A549 (cell line): ENCODE results near the gene POLE3. TPM values are rescaled to one million over a fixed set of nuclear protein-coding genes. Genes with fewer than 3 reads are reported as not detected.
"Not testable (repeated sequence)": the region's sequence is repeated elsewhere in the genome, so short reads cannot be mapped to it uniquely, and the experiment has no call there.

Source experiments
- ATAC-seq, 2 experiments: fragments of 200-7000 bp in 1 of 2; fragments of >200 bp in 1 of 2; cut with Nextera tagmentation in 1 of 2; cut with Tn5 transposase in 1 of 2; 3 replicates each; pipeline versions ENCODE4 v1.8.0 to v1.9.1; 2018 to 2020; ENCODE audit warnings: mild to moderate bottlenecking in 1 of 2, moderate library complexity in 1 of 2
- CTCF ChIA-PET: fragments of 300-600 bp; sonication (Branson Sonifier 250); formaldehyde crosslinking; extraction: SDS; loops from one replicate; lab custom pipeline; 2021; ENCODE audit warnings: antibody characterized with exemption, inconsistent platforms; lab: Yijun Ruan, JAX
- POLR2A ChIA-PET: fragments of 350-600 bp; formaldehyde crosslinking; extraction: SDS; loops from one replicate; lab custom pipeline; 2021; ENCODE audit warnings: antibody characterized with exemption, inconsistent platforms; lab: Yijun Ruan, JAX
- DNase-seq, 2 experiments: peaks; one replicate each; pipeline versions ENCODE4 v3.0.0 to v3.0.0-alpha.2; 2011 to 2016; ENCODE audit warnings: low read depth in 1 of 2, low spot score in 1 of 2
- FAIRE-seq: peaks from 2 replicates; lab custom pipeline; 2011; peaks lifted over from hg19 to GRCh38; lab: Jason Lieb, UNC
- H3K27ac ChIP-seq, 2 experiments: fragments of >200 bp; sonication (Bioruptor Twin); formaldehyde crosslinking; 3 replicates each; pipeline ENCODE4 v1.5.1; 2016 to 2017
- H3K4me1 ChIP-seq: fragments of >200 bp; sonication (Bioruptor Twin); formaldehyde crosslinking; 3 replicates; pipeline ENCODE4 v1.6.1; 2016
- H3K4me2 ChIP-seq: fragments of >200 bp; sonication (Bioruptor Twin); formaldehyde crosslinking; 3 replicates; pipeline ENCODE4 v1.6.1; 2016
- H3K4me3 ChIP-seq: fragments of >200 bp; sonication (Bioruptor Twin); formaldehyde crosslinking; 3 replicates; pipeline ENCODE4 v1.5.1; 2016
- H3K9me3 ChIP-seq: fragments of >200 bp; sonication (Bioruptor Twin); formaldehyde crosslinking; 3 replicates; pipeline ENCODE4 v1.6.1; 2016
- BCL3 ChIP-seq: fragments of >200 bp; sonication (Bioruptor Twin); formaldehyde crosslinking; IDR thresholded peaks from 3 replicates; pipeline ENCODE4 v1.6.1; 2016
- CTCF ChIP-seq: fragments of >200 bp; sonication (Bioruptor Twin); formaldehyde crosslinking; IDR thresholded peaks from 3 replicates; pipeline ENCODE4 v1.5.1; 2016
- EHMT2 ChIP-seq: fragments of 200-600 bp; sonication (generic); IDR thresholded peaks from 2 replicates; pipeline ENCODE4 v1.6.1; 2016; ENCODE audit warnings: antibody characterized with exemption, low read depth, mild to moderate bottlenecking, moderate library complexity
- HMGXB4 ChIP-seq: fragments of 250-450 bp; sonication (Bioruptor Pico); IDR thresholded peaks from 2 replicates; pipeline ENCODE4 v1.5.0; 2021; ENCODE audit warnings: mild to moderate bottlenecking, moderate library complexity, borderline replicate concordance
- JUN ChIP-seq, 2 experiments: fragments of >200 bp; sonication (Bioruptor Twin); formaldehyde crosslinking; IDR thresholded peaks; 2 replicates in 1 of 2; 3 replicates in 1 of 2; pipeline ENCODE4 v1.6.1; 2016 to 2017
- KDM1A ChIP-seq: fragments of 200-600 bp; sonication (generic); IDR thresholded peaks from 2 replicates; pipeline ENCODE4 v1.6.1; 2016; ENCODE audit warnings: low read depth, mild to moderate bottlenecking
- MAX ChIP-seq: IDR thresholded peaks from 2 replicates; pipeline ENCODE4 v1.6.1; 2012
- MAZ ChIP-seq: fragments of 150-350 bp; IDR thresholded peaks from 2 replicates; pipeline ENCODE4 v1.6.1; 2014; ENCODE audit warnings: antibody characterized with exemption, low read depth, low read length, borderline replicate concordance
- NR3C1 ChIP-seq: fragments of >200 bp; sonication (Bioruptor Twin); formaldehyde crosslinking; IDR thresholded peaks from 3 replicates; pipeline ENCODE4 v1.6.1; 2017
- PHF8 ChIP-seq: fragments of 200-600 bp; sonication (generic); IDR thresholded peaks from 2 replicates; pipeline ENCODE4 v1.6.1; 2016; ENCODE audit warnings: low read depth, mild to moderate bottlenecking, antibody characterized with exemption, moderate library complexity, borderline replicate concordance
- POLR2A ChIP-seq: IDR thresholded peaks from 2 replicates; pipeline ENCODE4 v1.6.1; 2012; ENCODE audit warnings: mild to moderate bottlenecking, low read length
- RAD21 ChIP-seq, 2 experiments: fragments of >200 bp in 1 of 2; sonication (Bioruptor Twin) in 1 of 2; formaldehyde crosslinking in 1 of 2; IDR thresholded peaks in 1 of 2; conservative IDR thresholded peaks in 1 of 2; 2 replicates in 1 of 2; 3 replicates in 1 of 2; pipeline ENCODE4 v1.6.1; 2012 to 2018; ENCODE audit warnings: inconsistent platforms in 1 of 2
- SMC3 ChIP-seq: fragments of >200 bp; sonication (Bioruptor Twin); formaldehyde crosslinking; IDR thresholded peaks from 3 replicates; pipeline ENCODE4 v1.6.1; 2018; ENCODE audit warnings: inconsistent platforms
- ZC3H11A ChIP-seq: fragments of 450-650 bp; IDR thresholded peaks from 2 replicates; pipeline ENCODE4 v1.6.1; 2014; ENCODE audit warnings: antibody characterized with exemption, mild to moderate bottlenecking
- WGBS: methylation state at CpG from one replicate; pipeline ENCODE4 v1.1.6; 2017; ENCODE audit errors: missing lambda C conversion rate; 5-methylcytosine and 5-hydroxymethylcytosine counted together
- polyA plus RNA-seq, 4 experiments: library from polyadenylated mRNA; depleted of rRNA in 3 of 4; stranded (reverse); fragments of >200 nt; fragmentation: RNase III in 1 of 4; extraction: RNeasy Plus Mini Kit Qiagen cat#74134 plus additional on column Dnase treatment in 1 of 4; gene quantifications; 2 replicates in 3 of 4; 3 replicates in 1 of 4; pipeline ENCODE4 v1.2.3, GENCODE V29; 2011 to 2017

The POLE3 gene
- polyA plus RNA-seq, 2 of the 4 experiments (the other 2 are of a cell fraction): 92.2 to 143 TPM

- not testable (repeated sequence) for H3K4me2 ChIP-seq, H3K4me3 ChIP-seq, H3K9me3 ChIP-seq, FAIRE-seq, H3K27ac ChIP-seq, H3K4me1 ChIP-seq
- ChIA-PET CTCF (interaction anchor here (0.6 to 4.1 kb wide), 27 partner anchors 9 to 1799 kb away, joined by 3 to 28 read pairs (median 4); partner anchors contain the start of genes CDC26, PRPF4 and WDR31), POLR2A (interaction anchor here (1.3 kb wide), 1 partner anchor 132 kb away, joined by 3 read pairs; the partner anchor contains the start of genes CDC26 and PRPF4)
- 47% methylated on average over 7 of the region's 7 CpGs for WGBS
- TF ChIP-seq SMC3 (peak; percentile 71), RAD21 (conservative IDR thresholded peaks at IDR 0.05 in 1 of 2, IDR thresholded peaks at IDR 0.05 in 1 of 2) (peak; percentile 68 to 75), CTCF (peak; percentile 68)
- DNase-seq (peak; percentile 58 to 80), ATAC-seq (peak; percentile 52 to 62; a peak in 5 of 6 replicates)
Observed at GRCh38 chr9:113406873-113407511, 3.5 kb downstream of the POLE3 start.

- CTCF ChIA-PET: interaction anchor here (0.8 to 2.6 kb wide), 19 partner anchors 15 to 252 kb away, joined by 3 to 12 read pairs (median 5); partner anchors contain the start of genes CDC26, PRPF4 and WDR31
- not testable (repeated sequence) for H3K4me3 ChIP-seq, H3K27ac ChIP-seq, H3K4me1 ChIP-seq, ATAC-seq, H3K9me3 ChIP-seq, H3K4me2 ChIP-seq, FAIRE-seq, DNase-seq
- POLR2A ChIA-PET: interaction anchor here (1.3 kb wide), 1 partner anchor 131 kb away, joined by 3 read pairs; the partner anchor contains the start of genes CDC26 and PRPF4
- 91% methylated on average over 9 of the region's 9 CpGs for WGBS
Observed at GRCh38 chr9:113406353-113406752, 4.1 kb downstream of the POLE3 start.

GRCh38 chr9:113403646-113404045 lies 6.8 kb downstream of the POLE3 start:
- Histone ChIP-seq H3K9me3 (no peaks in the 10 kb centered on the region), H3K4me2 (no peak overlapping the region), H3K4me1 (peaks cover 10% of the 10 kb centered on the region; the same call in 1 of the 3 replicates), H3K4me3 (no peak overlapping the region), H3K27ac (no peak overlapping the region)
- ATAC-seq (no peak), FAIRE-seq (no peak), DNase-seq (no peak)
- WGBS: 29% methylated on average over 2 of the region's 2 CpGs
- CTCF ChIA-PET: interaction anchor here (0.6 to 7.3 kb wide), 12 partner anchors 15 to 255 kb away, joined by 3 to 56 read pairs (median 4); partner anchors contain the start of genes BSPRY and HDHD3
- POLR2A ChIA-PET: no interaction called here
- TF ChIP-seq EHMT2 (no peak), KDM1A (no peak), BCL3 (no peak)

- H3K4me3 ChIP-seq: peak within 1 kb of the TSS; percentile 73
- ChIA-PET CTCF (interaction anchor here (0.6 to 7.3 kb wide), 41 partner anchors 9 to 266 kb away, joined by 3 to 56 read pairs (median 5); partner anchors contain the start of genes C9orf43, CDC26, HDHD3 and POLE3), POLR2A (interaction anchor here (1.0 to 2.0 kb wide), 4 partner anchors 9 to 126 kb away, joined by 7 to 22 read pairs (median 12); partner anchors contain the start of genes C9orf43, CDC26, HDHD3 and POLE3)
- H3K27ac ChIP-seq: peak within 1 kb of the TSS; percentile 66 to 85
- peak within 1 kb of the TSS; percentile 84 for H3K4me2 ChIP-seq
- FAIRE-seq: no peak
- peaks cover 10% of the 10 kb centered on the region; the same call in 1 of the 3 replicates for H3K4me1 ChIP-seq
- ATAC-seq: peak; percentile 97 to 98
- no peaks in the 10 kb centered on the region for H3K9me3 ChIP-seq
- WGBS: 5% methylated on average over 23 of the region's 50 CpGs
- no peak for TF ChIP-seq NR3C1
- no peak for TF ChIP-seq HMGXB4 (CRISPR knock-in tag)
- no peak for TF ChIP-seq MAZ
- TF ChIP-seq SMC3: peak; percentile 78
- 0 out of 3 replicates have a peak, but pooled peaks have one; percentile 39 for TF ChIP-seq BCL3
- peak; percentile 58 for TF ChIP-seq MAX
- TF ChIP-seq PHF8: peak; percentile 46; the same call in 1 of the 2 replicates
- no peak for TF ChIP-seq ZC3H11A
- TF ChIP-seq CTCF: peak; percentile 85
- peak; percentile 60 for TF ChIP-seq POLR2A
- TF ChIP-seq JUN (IDR thresholded peaks at IDR 0.05): peak in 1 of 2 experiments; percentile 50; a peak in 2 of 5 replicates
- TF ChIP-seq RAD21 (conservative IDR thresholded peaks at IDR 0.05 in 1 of 2, IDR thresholded peaks at IDR 0.05 in 1 of 2): peak; percentile 49 to 66
- peak; percentile 93 to 98 for DNase-seq
Observed at GRCh38 chr9:113401027-113401792, 9.3 kb downstream of the POLE3 start, which contains the start of gene ALAD. TSS of gene ALAD (minus strand) at chr9:113401284. CDS start at chr9:113393559, 7,725 bp downstream.
